Middle frontal gyrus (tissue), 1 donor: Measurements from ENCODE around the gene ASPG.
"Not testable (repeated sequence)": the region's sequence is repeated elsewhere in the genome, so short reads cannot be mapped to it uniquely, and the experiment has no call there.

Experiments
- DNase-seq: peaks from one replicate; pipeline ENCODE4 v3.0.0-alpha.2; 2015; ENCODE audit warnings: low spot score; ENCODE audit errors: extremely low spot score

The ASPG gene

GRCh38 chr14:104146651-104147345 is 61.3 kb downstream of the ASPG start:
- no peak for DNase-seq

- DNase-seq, result no peak
Measured at GRCh38 chr14:104147346-104148125, 62.0 kb downstream of the ASPG start.

DNA sequence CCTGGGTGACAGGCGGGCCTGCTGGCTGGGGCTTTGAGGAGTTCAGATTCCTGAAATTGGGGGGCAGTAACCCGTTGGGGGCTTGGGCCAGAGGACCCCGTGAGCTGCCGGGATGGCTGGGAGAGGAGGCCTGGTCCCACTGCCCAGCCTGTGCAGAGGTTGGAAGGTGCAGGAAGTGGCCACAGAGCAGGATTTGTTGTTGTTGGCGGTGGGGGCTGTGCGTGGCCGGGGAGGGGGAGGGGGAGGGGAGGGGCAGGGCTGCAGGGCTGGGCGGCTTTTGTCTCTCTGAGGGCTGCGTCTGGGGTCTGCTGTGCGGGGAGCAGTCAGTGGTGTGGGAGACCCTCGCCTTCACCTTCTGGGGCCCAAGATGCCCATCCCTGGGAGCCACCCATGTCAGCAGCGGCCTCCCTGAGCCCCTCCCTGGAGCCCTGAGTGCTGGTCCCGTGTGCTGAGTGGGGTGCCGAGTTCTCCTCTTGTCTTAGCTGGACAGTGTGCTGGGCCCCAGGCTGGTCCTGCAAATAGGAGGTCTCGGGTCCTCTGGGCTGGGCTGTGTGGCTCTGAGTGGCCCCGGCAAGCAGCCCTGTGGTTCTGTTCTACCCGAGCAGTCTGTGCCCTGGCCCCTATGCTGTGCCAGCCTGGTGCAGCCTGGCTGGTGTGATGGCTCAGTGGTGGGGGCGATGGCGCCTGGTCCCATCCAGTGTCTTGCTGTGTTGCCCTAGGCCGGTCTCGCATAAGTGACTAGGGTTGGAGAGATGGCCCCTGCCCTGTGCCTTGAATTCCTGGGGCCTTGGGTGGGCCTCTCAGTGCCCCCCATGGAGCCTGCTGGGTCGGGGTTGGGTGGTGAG is 63.2 kb downstream of the ASPG start:
- DNase-seq, result no peak

DNA sequence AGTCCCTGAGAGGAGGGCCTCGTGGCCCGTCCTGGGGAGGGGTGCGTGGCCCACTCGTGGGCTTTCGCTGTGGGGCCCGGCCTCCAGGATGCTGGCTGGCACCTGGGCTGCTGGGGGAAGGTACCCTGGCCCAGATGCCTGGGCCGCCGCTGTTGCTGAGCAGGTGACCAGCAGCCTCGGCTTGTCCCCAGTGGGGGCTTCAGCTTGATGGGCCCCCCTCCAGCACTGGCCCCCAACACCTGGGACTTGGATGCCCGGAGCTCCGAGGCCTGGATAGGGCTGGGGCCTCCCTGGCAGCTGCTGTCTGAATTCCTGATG is 63.7 kb downstream of the ASPG start:
- no peak for DNase-seq

GRCh38 chr14:104149617-104150135 is 64.2 kb downstream of the ASPG start:
- no peak for DNase-seq

DNA sequence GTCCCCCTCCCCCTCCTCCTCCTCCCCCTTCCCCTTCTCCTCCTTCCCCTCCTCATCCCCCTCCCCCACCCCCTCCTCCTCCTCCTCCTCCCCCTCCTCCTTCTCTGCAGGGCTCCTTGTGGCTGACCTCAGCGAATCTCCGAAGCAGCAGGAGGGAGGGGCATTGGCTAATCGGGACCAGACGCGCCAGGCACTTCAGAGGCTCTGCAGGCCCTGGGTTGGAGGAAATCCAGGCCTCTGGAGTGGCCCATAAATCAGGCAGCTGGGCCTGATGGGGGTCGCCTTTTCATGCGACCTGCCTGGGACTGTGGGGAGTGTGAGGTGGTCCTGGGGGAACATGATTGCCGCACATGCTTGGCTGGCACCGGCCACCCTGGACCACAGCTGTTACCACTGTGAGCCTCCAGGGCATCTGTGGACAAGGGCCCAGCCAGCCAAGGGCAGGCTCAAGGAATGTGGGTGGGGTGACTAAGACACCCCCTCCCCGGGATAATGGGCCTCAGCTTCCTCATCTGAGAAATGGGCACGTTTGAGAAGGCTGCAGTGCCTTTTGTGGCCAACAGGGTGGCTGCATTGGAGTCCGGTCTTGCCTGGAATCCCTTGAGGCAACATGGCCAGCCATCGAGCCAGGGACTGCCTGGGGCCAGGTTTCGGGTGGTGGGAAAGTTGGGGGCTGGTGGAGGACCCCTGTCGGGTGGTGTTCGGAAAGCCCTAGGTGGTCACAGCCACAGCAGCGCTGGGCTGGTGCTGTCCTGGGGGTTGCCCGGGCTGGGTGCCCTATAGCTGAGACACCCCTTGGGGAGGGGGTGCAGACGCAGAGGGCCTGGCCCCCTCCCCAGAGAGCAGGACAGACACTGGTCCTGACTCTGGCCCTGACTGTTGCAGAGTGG is 64.9 kb downstream of the ASPG start:
- DNase-seq, result no peak

DNA sequence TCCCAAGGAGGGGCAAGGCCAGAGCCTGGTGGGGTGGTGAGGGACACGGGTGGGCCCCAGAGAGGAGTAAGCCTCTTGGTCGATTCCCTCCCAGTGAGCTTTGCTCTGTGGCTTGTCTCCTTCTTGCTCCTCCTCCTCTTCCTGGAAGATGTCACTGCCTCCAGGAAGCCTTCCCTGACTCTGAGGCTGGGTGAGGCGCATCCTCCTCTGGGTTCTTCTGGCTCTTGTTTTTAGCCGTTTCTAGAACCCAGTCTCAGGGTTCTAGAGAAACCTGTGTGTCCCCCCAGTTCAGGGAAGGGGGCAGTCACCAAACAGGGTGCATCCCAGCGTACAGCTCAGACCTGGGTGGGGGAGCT is 65.5 kb downstream of the ASPG start:
- DNase-seq, result no peak

- no peak for DNase-seq
Measured at GRCh38 chr14:104151566-104152245, 66.2 kb downstream of the ASPG start.

- DNase-seq, result no peak
Measured at GRCh38 chr14:104152246-104152575, 66.7 kb downstream of the ASPG start.

DNA sequence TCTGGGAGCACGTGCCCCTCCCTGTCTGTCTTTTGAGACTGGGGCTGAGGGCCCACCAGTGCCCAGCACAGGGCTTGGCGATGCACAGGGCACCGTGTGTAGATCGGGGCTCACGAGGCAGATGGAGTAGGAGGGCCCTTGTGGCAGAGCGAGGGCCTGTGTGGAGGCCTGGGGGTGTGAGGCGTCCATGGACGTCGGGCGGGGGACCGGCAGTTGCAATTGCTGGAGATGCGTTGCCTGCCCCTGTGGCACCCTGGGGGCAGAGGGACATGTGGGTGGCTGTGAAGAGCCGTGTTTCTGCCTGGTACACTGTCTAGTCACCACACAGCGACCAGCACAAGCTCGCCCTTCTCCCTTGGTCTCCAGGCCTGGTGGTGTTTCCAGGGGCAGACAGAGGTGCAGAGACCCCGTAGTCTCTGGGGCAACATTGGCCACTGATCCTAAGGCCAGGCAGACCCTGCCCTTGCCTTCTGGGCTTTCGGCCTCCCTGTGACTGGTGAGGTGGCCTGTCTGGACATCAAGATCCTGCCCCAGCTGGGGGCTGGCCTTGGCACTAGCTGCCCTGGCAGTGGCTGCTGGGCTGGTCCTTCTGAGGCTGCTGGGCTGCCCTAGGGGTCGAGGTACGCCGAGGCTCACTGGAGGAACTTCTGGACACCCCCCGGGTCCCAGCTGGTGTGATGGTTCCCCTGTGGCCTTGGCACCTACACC is 67.3 kb downstream of the ASPG start:
- no peak for DNase-seq

DNA sequence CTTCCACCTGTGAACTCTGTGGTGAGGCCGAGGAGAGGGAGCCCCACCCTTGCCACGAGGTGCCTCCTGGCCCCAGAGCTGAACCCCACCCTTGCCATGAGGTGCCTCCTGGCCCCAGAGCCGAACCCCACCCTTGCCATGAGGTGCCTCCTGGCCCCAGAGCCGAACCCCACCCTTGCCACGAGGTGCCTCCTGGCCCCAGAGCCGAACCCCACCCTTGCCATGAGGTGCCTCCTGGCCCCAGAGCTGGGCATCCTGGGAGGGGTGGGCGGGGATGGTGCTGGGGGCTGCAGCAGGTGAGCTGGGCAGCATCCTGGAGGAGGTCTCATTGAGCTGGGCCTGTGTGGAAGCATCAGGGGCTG is 67.9 kb downstream of the ASPG start:
- not testable (repeated sequence) for DNase-seq

DNA sequence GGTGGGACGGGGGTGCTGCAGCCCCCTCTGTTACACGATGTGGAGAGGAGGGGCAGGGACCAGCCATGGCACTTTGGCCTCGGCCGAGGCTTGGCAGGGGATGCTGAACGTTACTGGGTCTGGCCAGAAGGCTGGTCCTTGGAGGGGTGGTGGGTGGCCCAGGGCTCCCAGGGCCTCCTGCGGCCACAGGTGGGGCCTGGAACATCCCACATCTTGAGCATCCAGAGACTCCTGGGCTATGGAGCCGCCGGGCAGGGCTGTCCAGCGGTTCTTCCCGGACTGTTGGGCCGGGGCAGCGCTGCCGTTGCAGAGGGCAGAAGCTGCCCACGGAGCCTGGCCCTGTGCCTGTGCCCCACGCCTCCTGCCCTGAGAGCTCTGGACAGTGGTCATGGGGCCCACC is 68.7 kb downstream of the ASPG start:
- DNase-seq, result no peak

DNA sequence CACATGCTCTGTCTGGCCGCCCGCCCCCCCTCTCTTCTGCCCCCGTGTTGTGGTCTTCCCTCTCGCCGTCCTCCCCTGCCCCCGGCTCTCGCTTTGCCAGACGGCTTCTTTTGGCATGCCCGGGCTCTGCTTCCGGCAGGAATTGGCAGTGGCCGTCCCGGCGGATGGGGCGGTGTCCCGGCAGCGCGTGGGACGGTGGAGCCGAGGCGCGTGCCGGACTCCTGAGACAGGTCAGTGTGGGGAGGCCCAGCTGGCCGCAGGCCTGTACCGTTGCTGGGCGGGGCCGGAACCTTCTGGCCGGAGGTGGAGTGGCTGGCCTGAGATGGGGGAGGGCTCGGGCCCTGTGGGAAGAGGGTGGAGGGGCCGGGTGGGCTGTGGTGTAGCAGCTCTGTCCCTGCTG is 70.0 kb downstream of the ASPG start:
- no peak for DNase-seq

DNA sequence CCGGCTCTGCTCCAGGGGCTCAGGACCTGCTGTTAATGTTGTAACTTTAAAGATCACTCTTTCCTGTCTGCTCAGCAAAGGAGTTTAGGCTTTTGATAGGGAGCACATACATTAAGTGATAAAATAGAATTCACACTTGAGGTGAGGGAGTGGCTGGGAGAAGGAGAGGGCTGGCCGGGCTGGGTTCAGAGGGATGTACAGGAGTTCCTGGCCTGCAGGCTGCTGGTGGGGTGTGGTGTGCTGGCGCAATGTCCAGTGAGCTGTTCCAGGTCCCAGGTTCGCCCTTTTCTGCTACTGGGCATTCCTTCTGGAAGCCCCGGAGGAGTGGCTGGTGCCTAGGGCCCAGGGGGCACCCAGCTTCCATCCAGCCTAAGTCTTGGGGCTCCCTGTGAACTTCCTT is 70.6 kb downstream of the ASPG start:
- DNase-seq, result no peak

DNA sequence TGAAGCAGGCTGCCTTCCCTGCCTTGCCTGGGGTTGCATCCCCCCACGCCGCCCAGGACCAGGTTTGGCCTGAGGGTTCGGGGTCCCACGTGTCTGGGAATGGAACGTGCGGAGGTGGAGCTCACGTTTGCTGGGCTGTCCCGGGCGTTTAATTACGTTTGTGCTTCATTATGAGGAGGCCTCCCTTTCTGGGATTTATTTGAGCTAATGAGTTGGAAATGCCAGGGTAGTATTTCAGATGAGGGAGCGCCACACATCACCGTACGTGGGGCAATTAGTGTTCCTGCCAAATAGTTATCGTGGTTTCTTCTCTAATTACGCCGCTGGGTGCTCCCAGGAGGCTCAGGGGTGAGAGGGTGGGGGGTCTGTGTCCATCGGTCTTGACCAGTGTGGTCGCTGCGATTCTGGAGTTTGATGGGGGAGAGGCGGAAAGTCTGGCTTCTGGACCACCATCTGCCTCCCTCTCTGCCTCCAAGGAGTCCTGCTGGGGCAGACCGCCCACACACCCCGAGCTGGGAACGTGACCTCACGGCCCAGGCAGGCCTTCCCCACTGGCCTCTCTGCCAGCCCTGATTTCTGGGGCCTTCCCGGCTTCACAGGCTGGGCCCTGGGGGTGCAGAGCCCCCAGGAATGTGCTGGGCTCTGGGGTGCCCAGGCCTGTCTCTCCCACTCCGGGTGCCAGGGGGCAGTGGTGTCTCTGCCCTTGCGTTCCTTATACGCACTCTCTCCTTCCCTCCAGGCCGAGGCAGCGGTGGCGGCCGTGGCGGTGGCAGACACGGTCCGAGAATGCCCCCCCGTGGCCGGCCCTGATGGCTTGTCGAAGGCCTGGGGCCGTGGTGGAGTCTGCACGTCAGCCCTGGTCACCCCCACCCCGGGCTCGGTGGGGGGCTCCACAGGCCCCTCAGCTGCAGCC is 71.8 kb downstream of the ASPG start:
- no peak for DNase-seq

DNA sequence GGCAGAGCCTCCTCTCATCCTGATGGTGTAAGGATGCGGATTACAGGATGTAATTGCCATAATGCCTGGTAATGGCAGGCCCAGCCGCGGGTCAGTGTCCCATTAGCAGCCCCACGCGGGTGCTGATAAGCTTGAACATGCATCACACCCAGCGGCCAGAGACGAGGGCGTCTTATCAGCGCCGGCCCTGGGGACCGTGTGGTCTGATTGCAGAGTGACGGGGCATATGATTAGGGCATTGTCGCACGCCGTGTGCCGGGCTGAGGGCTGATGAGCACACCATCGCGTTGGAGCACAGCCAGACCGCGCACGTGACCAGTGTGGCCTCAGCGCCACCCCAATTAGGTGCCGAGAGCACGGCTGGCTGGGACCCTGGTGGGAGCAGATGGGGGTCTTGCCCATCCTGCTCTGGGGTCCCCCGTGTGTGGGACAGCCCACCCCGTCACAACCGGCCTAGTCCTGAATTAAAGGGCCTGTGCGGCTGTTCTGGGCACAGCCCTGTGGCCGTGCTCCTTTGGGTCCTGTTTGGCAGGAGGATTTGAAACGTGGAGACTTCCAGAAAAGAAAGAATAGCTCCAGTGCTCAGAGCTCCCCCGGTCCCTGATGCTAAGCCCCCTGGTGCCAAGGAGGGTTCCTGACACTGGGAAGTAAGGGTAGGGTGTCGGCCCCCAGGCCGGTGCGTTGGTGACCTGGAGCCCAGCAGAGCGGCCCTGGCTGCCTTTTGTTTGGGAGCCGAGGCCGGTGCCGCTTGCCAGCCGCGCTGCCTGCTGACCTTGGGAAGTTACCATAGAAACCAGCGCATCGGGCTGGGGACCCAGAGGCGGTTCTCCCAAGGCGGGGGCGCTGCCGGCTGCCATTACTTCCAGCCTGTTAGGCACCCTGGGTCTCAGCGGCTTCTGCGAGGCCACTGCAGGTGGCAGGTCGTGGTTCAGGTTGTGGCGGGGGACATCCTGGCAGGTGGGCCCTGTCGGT is 73.6 kb downstream of the ASPG start:
- DNase-seq, result no peak

- DNase-seq, result no peak
Measured at GRCh38 chr14:104159990-104160389, 74.5 kb downstream of the ASPG start.
